HT1080 (cell line): ENCODE results near the gene COL15A1. TPM values are rescaled to one million over a fixed set of nuclear protein-coding genes. Genes with fewer than 3 reads are reported as not detected.

Experiments
- DNase-seq: peaks from one replicate; pipeline ENCODE4 v3.0.0-alpha.2; 2015; ENCODE audit warnings: low read depth
- total RNA-seq: library from RNA; depleted of rRNA; stranded (reverse); fragments of >200 nt; shearing (Covaris generic); gene quantifications from 2 replicates; pipeline ENCODE4 v1.2.3, GENCODE V29; 2014

Gene COL15A1
- total RNA-seq, 1 experiment from 2014 or later: 0.14 TPM

GRCh38 chr9:99052815-99053715 is 109.4 kb downstream of the COL15A1 start:
- no peak for DNase-seq

- peak; percentile 18 for DNase-seq
Measured at GRCh38 chr9:99054581-99054980, 110.9 kb downstream of the COL15A1 start.

- peak; percentile 72 for DNase-seq
Measured at GRCh38 chr9:99055384-99055783, 111.7 kb downstream of the COL15A1 start.

- no peak for DNase-seq
Measured at GRCh38 chr9:99056186-99056585, 112.5 kb downstream of the COL15A1 start.

DNA sequence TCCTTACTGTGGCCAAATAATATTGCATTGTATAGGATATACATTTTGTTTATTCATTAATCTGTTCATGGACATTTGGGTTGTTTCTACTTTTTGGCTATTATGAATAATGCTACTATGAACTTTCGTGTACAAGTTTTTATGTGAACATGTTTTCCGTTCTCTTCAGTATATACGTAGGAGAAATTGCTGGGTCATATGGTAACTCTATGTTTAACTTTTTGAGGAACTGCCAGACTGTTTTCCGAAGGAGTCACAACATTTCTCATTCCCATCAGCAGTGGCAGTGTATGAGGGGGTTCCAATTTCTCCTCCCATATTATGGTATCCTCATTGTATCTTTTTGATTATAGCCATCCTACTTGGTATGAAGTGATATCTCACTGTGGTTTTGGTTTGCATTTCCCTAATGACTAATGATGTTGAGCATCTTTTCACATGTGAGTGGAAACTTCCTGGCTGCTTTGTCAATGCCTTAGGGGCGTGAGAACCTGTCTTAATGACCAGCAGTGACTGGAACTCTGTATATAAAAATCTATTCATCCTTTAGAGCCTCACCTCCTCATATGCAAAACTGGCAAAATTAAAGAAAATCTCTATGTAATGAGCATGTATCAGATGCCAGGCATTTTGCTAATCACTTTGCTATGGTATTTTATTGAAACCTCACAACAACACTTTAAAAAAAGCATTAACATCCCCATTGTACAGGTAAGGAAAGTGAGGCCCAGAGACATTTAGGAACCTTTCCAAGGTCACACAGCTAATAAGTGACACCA is 113.4 kb downstream of the COL15A1 start:
- DNase-seq: peak; percentile 89

- DNase-seq: peak; percentile 95
Measured at GRCh38 chr9:99057665-99058625, 114.2 kb downstream of the COL15A1 start.

- DNase-seq: peak; percentile 25
Measured at GRCh38 chr9:99058964-99059921, 115.5 kb downstream of the COL15A1 start.

DNA sequence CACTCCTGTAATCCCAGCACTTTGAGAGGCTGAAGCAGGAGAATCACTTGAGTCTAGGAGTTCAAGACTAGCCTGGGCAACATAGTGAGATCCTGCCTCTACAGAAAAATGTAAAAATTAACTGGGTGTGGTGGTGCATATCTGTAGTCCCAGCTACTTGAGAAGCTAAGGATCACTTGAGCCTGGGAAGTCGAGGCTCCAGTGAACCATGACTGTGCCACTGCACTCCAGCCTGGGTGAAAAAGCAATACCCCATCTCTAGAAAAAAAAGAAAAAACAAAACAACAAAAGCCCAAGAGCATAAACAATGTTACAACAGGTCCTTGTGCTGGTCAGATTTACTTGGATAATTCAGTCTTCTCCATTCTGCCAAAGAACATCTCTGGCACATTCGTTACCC is 116.9 kb downstream of the COL15A1 start:
- no peak for DNase-seq

DNA sequence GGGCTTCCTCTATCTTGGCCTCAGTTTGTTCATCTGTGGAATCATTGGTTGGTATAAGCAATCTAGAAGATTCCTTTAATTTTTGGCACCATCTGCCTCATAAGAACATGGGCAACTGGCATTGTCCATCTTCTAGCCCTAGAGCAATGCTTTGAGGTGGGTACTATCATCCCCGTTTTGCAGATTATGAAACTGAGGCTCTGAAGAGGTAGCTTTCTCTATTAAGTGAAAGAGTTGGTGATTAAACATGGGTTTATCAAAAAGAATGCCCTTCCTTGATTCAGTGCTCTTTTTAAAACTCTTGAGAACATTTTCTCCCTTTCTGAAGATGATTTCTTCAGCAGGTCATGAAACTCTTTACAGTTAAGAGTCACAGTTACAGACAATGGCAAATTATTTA is 118.8 kb downstream of the COL15A1 start:
- no peak for DNase-seq

- no peak for DNase-seq
Measured at GRCh38 chr9:99063522-99063921, 119.8 kb downstream of the COL15A1 start.

- DNase-seq: no peak
Measured at GRCh38 chr9:99066571-99066970, 122.9 kb downstream of the COL15A1 start.

DNA sequence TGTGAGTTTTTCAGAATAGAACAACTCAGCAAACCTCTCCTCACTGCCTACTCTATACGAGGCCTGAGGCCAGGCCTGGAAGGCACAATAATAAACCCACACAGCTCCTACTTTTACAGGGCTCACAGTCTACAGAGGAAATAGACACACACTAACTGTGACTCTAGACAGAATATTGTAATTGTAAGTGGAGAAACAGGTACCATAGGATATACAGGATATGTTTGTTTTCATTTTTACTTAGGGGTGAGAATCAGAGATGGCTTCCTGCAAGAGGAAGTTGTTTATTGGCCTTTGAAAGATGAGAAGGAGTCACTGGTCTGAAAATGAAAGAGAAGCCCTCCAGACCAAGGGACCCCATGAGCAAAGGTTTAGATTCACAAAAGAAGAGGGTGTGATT is 125.4 kb downstream of the COL15A1 start:
- DNase-seq: no peak

- DNase-seq: no peak
Measured at GRCh38 chr9:99069546-99069945, 125.8 kb downstream of the COL15A1 start.

DNA sequence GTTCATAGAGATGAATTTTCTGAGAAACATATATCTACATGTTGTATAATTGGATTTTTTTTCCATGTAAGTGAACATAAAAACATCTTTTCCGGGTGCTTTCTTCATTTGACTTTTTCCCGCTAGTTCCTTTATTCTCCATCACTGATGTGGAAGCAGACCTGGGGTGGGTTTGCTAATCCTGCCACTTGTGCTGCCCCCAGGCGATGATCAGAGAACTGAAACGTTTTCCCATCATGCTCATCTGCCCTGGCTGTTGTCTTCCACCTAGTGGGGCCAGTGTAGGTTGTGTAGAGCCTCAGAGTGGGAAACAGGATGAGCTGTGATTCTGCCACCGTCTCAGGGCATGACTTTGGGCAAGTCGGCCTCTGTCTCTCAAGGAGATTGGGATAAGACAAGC is 127.0 kb downstream of the COL15A1 start:
- no peak for DNase-seq

- DNase-seq: peak; percentile 64
Measured at GRCh38 chr9:99071313-99072039, 127.8 kb downstream of the COL15A1 start.

DNA sequence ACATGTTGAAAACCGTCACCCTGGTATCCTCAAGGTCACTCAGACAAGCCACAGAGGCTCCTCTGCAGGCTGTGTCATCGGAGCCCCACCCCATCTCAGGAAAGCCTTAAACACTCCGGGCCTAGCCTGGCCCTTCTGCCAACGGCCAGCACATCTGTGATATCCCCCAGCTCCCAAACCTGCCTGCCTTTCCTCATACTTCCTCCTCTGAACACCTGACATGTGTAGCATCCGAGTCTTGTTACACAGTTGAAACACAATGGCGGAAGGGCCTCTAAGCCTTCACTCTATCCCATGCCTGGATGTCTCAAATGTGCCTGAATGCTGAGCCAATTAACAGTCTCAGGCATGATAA is 128.3 kb downstream of the COL15A1 start:
- DNase-seq: peak; percentile 45

GRCh38 chr9:99073347-99073746 is 129.6 kb downstream of the COL15A1 start:
- no peak for DNase-seq

DNA sequence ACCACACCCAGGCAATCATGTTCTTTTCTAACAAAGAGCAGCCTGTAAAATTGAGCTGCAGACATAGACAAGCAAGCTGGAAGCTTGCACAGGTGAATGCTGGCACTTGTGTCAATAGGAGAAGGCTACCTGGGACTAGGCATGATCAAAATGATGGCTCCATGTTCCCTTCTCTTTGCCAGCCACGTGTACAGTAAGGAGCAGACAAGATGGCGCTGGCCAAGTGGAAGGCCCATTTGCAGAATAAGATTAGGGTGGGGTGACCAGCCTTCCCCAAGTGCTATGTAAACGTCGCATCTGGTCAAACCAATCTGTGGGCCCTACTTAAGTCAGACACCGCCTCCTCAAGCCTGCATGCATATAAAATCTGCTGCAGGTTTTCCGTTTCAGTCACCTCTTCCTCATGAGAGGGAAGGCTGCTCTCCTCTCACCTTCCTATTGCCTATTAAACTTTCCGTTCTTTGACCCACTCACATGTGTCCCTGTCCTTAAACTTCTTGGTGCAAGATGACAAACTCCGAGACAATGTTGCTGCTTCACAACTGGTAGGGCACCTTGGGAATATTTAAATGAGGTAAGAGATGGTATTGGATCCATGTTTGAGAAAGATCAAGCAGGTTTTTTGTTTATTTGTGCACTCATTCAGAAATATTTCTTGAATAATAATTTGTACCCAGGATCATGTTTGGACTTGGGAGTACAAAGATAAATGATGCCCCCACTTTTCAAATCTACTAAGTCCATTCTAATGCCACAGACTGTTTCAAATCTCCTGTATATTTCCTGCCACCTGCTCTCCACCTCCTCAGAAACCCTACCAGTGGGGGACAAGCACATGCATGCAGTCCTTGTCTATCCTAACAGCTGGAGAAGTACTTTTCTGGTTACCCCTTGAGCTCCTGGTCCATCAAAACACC is 130.5 kb downstream of the COL15A1 start:
- DNase-seq: no peak

DNA sequence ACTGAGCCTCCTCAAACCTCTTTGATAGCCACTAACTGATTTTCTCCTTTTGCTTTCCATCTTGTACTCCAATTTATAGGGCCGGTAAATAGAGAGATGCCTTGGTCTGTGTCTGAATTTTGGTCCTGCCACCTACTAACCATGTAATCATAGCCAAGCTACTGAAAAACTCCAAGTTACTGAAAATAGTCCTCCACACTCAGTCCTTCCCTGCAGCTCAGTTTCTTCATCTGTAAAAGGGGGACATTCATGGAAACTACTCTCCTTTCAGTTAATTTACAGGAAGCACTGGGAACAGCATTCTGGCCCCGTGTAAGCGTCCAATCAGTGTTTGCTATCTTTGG is 131.2 kb downstream of the COL15A1 start:
- DNase-seq: no peak
